AG20443 (cell line): ENCODE results near the gene ANKRD9.

Experiments used
- DNase-seq: peaks from one replicate; pipeline ENCODE4 v3.0.0; 2012; ENCODE audit warnings: low spot score, mixed read lengths

Gene ANKRD9

DNA sequence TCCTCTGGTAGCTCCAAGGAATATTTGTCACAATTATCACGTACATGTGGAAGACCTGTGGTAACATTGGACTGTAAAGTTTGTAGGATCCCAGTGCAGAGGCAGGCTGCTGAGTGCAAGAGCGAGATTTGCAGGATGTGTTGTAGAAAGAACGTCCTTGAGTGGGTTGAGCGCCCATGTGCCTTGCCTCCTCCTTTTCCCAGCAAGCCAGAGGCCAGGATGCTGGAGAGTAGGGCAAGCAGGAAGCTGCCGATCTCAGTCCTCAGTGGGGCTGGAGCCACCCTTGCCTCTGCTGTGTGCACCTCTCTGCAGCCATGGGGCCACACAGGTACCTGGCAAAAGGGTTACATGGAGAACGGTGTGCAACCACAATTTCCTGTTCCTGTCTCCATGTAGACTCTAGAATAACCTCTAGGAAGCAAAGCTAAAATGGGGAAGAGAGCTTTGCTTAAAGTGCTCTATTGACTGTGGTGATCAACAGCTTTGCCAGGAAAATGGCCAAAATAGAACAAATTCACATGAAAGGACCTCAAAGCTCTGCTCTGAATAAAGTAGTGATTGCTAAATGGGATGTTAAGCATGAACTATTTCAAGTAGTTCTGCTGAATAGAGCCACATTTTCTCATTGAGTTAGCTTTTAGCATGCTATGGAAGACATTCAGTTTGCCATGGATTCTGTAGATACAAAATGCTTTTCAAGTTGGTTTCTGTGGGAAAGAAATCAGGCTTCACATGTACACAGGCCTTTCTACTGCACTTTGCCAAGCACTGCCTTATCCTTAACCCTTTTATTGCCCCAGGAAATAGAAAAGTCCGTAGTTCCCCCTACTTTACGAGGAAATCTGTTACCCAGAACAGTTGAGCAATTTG is 37.4 kb downstream of the ANKRD9 start:
- DNase-seq, result no peak

DNA sequence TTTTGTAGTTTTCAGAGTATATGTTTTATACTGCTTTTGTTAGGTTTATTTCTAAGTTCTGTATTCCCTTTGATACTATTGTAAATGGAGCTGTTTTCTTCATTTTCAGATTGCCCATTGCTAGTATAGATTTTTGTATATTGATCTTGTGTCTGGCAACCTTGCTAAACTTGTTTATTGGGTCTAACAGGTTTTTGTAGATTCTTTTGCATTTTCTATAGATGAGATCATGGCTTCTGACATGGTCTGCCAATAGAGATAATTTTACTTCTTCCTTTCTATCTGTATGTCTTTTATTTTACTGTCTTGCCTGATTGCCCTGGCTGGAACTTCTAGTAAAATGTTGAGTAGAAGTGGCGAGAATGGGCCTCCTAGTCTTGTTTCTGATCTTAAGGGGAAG is 40.3 kb downstream of the ANKRD9 start:
- no peak for DNase-seq

DNA sequence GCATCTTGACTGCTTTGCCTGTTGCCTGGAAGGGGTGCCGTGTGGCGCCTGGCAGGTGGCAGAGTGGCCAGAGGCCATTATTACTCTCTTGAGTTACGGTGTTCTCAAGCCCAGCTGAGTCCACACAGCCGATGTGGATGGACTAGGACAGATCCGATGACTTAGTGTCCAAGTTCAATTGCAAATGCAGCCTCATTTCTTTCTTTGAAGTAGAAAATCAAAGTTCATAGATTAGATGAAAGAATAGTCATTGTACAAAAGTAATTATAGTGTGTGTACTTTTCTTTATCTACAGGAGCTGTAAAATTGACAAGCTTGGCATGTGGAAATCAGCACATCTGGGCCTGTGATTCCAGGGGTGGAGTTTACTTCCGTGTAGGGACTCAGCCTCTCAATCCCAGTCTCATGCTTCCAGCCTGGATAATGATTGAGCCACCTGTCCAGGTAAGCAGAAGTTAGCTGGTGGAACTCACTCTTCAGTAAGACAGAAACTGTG is 44.7 kb downstream of the ANKRD9 start:
- DNase-seq, result no peak

DNA sequence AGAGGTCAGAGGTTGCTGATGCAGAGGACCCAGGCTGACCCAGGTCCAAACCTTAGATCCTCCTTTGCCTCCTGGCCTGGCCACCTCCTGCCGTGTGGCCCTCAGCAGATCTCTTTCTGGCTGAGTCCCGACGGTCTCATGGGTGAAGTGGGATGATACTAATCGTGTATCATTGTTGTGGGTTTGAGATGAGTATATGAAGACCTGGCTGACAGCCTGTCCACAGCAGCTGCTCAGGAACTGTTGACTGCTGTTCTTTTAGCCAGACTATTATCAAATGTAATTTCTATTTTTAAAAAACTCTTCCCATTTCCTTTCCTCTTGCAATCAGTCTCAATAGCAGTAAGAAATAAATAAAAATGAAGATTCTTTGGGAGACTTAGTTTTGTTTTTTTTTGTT is 45.6 kb downstream of the ANKRD9 start:
- no peak for DNase-seq

DNA sequence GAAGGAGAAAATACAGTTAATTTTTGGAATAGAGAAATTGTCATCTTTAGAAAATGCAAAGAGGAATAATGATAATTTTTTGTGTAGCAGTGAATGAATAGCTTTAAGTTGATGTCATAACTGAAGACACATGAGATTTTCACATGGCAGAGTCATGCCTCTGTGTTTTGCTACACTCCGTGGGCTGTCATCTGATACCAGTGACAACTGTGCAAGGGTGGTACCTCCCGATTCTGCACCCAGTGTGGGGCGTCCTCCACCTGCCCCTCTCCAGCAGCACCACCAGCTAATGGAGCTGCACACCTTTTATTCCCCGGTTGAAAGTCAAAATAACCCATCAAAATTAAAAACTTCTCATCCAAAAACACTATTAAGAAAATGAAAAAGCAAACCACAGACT is 47.2 kb downstream of the ANKRD9 start:
- no peak for DNase-seq

DNA sequence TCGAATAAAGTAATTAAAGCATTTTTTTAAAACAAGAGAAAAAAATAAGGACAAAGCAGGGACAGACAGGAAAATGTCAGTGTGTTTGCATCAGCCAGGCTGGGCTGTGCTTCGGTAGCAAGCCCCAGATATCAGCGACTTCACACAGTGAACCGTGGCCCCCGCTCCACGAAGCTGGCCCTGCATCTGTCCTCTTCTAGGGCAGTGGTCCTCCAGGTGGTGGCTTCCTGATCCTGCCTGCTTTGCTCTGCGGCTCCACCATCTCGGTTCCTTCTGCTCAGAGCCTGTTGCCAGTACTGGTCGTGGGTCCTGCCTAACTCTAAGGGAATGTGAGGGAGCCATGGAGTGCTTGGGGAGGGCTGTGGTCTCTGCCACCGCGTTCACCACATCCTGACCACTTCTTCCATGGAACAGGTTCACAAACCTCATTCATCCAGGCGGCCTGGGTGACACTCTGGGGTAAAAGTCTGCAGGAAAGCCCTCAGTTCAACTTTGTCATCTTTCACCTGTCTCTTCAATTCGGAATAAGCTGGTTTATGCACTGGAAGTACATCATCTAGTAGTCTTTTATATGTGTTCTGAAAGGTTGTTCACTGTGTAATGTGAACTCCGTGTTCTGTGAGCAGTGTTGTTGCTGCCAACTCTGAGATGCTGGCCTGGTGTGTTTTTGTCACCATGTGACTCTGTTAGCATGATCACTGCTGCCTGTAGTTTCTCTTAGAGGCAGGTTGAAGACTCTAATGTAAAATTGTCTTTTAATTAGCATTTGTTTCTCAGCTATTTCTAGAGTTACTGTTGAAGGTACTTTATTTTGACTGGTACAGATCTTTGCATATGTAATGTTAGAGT is 47.9 kb downstream of the ANKRD9 start:
- no peak for DNase-seq

DNA sequence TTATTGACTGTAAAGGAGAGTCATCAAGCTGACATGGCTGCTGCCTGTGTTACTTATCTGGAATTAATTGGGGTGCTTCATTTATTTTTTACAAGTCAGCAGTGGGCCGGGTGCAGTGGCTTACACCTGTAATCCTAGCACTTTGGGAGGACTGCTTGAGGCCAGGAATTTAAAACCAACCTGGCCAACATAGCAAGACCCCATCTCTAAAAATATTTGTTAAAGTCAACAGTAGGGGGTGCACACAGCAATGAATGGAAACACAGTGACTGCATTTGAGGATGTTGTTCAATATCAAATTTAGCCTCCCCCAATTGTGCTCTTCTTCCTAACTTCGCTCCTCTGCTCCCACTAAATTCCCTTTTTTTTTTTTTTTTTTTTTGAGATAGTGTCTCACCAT is 52.1 kb downstream of the ANKRD9 start:
- no peak for DNase-seq

DNA sequence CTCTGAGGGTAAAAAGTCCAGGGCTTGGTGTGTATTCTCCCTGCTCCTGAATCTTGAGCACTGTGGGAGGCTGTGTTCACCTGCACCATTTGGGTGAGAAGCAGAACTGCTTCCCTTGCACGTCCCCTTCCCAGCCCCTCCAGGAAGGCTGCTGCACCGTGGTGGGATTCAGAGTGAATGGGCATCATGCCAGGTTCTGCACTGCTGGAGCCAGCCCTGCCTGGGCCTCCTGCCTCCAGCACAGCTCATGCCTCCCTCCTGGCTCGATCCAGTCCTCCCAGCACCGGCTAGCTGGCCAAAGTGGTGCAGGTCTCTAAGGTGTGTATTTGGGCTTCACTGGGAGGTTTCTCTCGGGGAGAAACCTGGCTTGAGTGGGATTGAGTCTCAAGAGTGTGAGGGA is 54.9 kb downstream of the ANKRD9 start:
- DNase-seq, result no peak

DNA sequence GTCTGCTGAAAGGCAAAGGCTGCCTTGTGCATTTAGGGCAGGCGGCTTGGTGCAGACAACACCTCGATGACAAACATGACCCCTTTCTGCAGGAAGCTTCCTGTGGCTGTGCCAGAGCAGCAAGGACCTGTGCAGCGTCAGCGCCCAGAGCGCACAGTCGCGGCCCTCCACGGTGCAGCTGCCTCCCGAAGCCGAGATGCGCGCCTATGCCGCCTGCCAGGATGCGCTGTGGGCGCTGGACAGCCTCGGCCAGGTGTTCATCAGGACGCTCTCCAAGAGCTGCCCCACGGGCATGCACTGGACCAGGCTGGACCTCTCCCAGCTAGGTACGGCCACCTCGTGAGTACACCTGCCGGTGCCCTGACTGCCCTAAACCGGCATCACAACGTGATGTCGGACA is 57.3 kb downstream of the ANKRD9 start:
- no peak for DNase-seq
